ENCODE measurements around the gene ABCC1.
"Not testable (repeated sequence)": the region's sequence is repeated elsewhere in the genome, so short reads cannot be mapped to it uniquely, and the experiment has no call there.

Gene ABCC1

DNA sequence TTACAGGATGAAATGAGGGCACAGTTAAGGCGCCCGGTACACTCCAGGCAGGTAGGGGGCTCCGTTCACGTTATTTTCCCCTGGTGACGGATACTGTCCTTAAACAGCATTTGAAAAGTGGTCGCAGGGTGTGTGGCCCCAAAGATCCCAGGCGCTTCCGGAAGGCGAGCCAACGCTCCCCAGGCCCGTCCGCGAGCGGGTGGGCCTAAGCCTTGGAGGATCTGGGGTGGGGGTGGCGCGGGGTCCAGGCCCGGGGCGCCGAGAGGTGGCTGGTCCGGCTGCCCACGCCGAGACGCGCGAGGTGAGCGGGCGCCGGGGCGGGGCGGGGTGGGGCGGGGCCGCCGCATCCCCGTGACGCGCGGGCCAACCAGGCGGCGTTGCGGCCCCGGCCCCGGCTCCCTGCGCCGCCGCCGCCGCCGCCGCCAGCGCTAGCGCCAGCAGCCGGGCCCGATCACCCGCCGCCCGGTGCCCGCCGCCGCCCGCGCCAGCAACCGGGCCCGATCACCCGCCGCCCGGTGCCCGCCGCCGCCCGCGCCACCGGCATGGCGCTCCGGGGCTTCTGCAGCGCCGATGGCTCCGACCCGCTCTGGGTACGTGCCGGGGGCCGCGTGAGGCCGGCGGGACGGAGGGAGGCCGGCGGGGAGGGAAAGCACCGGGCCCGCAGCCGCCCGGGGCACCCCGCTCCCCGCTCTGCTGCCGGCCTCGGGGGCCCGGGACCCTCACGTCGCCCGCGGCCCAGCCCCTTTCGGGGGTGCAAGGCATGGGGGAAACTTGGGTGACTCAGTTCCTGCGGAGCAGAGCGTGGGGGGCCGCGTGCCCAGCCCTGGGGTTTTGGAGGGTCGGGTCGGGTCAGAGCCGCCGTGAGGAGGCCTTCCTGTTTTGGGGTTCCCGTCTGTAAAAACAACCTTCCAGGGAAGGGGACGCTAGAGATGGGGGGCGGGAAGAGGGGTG is at the start of gene ABCC1:
Gene ABCC1, plus strand, starts transcription at position 407 of the 951 bp plus-strand sequence. Its CDS starts 136 bp downstream, at position 543.
- peak; percentile 57 to 76 for DNase-seq (ENCODE audit: low read depth in 2 of 2)

DNA sequence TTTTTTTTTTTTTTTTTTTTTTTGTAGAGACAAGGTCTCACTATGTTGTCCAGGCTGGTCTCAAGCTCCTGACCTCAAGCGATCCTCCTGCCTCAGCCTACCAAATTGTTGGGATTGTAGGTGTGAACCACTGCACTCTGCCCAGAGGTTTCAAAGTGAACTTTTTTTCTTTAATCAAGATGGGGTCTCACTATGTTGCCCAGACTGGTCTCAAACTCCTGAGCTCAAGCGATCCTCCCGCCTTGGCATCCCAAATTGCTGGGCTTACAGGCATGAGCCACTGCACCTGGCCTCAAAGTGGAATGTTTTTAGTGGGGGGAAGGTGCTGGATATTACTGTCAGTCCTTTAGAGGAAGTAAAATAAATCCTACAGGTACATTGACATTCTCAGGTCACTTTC is 49.1 kb upstream of the ABCC1 start:
- no peak for DNase-seq (ENCODE audit: low read depth in 2 of 2)

DNA sequence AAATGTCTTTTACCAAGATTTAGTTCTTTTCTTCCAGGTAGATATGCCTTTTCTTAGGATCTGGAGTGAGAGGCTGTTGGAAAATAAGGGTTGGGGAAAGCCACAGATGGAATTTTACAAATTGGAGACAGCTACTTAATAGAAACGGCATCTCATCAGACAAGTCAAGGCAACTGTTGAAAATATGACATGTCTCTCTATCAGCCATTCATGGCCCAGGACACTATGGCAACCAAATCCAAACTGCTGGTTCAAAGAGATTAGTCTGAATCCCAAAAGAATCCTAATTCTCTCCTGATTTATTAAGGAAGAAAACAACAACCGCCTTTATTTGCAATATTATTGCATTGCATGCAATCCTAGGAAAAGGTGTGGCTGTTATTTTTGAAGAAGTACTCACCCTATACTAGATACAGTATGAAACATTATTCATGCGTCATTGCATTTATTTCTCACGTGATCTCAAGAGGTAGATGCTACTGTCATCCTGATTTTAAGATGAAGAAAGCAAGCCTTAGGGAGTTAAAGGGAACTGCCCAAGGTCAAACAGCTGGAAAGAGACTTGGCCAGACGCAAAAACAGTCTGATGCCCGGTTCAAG is 48.4 kb upstream of the ABCC1 start:
- DNase-seq (ENCODE audit: low read depth in 2 of 2): no peak

DNA sequence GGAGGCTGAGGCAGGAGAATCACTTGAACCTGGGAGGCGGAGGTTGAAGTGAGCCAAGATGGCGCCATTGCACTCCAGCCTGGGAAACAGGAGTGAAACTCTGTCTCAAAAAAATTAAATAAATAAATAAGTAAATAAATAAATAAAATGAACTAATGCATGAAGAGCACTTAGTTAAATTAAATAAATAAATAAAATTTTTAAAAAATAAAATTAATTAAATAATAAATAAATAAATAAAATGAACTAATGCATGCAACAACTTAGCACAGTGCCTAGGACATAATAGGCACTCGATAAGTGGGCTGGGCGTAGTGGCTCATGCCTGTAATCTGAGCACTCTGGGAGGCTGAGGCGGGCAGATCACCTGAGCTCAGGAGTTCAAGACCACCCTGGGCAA is 45.5 kb upstream of the ABCC1 start:
- DNase-seq (ENCODE audit: low read depth in 2 of 2): no peak

DNA sequence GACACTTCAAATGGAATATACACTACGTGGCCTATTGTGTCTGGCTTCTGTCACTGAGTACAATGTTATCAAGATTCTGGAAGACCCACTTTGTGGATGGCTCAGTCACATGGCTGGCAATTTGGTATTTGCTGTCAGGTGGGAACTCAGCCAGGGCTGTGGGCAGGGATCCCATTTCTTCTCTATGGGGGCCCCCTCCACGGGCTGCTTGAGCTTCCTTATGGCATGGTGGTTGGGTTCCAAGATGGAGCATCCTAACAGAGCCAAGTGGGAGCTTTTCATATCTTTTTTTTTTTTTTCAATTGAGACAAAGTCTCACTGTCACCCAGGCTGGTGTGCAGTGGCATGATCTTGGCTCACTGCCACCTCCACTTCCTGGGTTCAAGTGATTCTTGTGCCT is 43.0 kb upstream of the ABCC1 start:
- DNase-seq (ENCODE audit: low read depth in 2 of 2): no peak

DNA sequence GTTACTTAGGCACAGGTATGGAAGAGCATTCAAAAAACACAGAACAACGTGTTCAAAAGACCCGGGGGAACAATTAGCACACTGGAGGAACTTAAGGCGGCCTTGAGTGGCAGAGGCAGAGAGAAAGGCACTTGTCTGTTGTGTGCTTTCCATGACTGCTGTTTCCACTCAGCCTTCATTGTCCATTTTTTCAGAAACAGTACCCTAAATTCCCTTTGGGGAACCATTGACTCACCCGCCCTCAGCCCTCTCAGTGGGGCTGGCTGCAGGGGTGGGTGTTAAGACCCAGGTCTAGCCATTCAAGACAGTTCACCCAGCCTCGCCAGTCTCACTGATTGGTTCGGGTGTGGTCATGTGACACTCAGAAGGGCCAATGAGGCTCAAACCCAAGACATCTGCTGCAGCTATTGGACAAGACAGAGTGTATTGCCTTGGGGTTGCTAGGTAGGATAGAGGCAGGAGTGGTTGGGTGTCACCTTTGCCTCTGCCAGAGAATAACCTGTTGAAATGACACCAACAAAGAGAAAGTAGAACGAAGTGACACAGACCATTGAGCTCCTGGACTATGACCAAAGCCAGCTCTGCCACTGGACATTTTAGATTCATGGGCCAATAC is 41.4 kb upstream of the ABCC1 start:
- DNase-seq (ENCODE audit: low read depth in 2 of 2): peak; percentile 6 to 18

DNA sequence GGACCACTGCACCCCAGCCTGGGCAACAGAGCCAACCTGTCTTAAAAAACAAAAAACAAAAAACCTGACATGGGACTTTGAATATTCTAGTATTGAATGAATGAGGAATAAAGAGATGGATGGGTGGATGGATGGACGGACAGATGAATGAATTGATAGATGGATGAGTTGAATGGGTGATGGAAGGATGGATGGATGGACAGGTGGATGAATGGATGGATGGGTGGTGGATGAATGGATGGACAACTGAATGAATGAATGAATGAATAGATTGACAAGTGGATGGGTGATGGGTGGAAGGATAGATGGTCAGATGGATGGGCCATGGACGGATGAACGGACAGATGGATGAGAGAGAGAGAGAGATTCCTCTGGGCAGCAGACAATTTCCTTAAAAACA is 38.2 kb upstream of the ABCC1 start:
- DNase-seq (ENCODE audit: low read depth in 2 of 2): no peak

DNA sequence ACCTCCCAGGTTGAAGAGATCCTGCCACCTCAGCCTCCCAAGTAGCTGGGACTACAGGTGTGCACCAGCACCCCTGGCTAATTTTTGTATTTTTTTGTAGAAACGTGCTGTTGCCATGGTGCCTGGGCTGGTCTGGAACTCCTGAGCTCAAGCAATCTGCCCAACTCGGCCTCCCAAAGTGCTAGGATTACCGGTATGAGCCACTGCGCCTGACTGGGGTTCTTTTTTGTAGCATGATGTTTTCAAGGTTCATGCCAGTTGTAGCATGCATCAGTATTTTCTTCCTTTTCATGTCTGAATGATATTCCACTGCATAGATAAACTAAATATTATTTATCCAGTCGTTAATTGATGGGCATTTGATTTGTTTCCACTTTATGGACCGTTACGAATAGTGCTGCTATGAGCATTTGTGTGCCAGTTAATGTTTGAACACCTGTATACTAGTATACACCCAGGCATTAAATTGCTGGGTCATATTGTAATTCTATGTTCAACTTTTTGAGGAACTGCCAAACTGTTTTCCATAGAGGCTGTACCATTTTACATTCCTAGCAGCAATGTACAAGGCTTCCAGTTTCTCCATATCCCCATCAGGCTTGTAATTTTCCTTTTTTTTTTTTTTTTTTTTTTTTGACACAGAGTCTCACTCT is 36.2 kb upstream of the ABCC1 start:
- DNase-seq (ENCODE audit: low read depth in 2 of 2): no peak

DNA sequence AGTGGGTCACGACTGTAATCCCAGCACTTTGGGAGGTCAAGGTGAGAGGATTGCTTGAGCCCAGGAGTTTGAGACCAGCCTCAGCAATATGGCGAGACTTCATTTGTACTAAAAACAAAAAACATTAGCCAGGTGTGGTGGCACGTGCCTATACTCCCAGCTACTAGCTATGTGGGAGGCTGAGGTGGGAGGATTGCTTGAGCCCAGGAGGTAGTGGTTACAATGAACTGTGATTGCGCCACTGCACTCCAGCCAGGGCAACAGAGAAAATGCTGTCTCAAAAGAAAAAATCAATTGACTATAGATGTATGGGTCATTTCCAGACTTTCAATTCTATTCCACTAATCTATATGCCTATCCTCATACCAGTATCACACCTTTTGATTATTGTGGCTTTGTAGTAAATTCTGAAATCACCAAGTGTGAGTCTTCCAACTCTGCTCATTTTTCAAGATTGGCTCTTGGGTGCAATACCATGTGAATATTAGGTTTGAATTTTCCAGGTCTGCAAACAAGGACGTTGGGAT is 33.8 kb upstream of the ABCC1 start:
- no peak for DNase-seq (ENCODE audit: low read depth in 2 of 2)

DNA sequence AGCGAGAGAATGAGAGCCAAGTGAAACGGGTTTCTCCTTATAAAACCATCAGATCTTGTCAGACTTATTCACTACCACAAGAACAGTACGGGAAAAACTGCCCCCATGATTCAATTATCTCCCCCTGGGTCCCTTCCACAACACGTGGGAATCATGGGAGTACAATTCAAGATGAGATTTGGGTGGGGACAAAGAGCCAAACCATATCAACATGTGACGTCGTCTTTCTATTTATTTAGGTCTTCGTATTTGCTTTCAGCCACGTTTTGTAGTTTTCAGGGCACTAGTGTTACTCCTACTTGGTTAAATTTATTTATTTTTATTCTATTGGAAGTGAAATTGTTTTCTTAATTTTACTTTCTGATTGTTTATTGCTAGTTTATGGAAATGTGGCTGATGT is 33.1 kb upstream of the ABCC1 start:
- DNase-seq (ENCODE audit: low read depth in 2 of 2): no peak

DNA sequence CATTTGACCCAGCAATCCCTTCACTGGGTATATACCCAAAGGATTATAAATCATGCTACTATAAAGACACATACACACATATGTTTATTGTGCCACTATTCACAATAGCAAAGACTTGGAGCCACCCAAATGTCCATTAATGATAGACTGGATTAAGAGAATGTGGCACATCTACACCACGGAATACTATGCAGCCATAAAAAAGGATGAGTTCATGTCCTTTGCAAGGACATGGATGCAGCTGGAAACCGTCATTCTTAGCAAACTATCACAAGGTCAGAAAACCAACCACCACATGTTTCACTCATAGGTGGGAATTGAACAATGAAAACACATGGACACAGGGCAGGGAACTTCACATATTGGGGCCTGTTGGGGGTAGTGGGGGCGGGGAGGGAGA is 31.1 kb upstream of the ABCC1 start:
- not testable (repeated sequence) for DNase-seq (ENCODE audit: low read depth in 2 of 2)

DNA sequence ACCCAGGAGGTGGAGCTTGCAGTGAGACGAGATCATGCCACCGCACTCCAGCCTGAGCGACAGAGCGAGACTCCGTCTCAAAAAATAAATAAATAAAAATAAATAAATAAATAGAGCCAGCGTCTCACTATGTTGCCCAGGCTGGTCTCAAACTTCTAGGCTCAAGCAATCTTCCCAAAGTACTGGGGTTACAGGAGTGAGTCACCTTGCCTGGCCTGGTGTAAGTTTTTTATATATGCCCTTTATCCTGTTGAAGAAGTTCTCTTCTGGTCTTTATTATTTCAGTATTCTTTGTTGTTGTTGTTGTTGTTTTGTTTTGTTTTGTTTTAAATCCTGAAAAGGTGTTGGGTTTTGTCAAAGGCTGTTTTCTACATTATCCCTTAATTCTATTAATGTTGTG is 30.1 kb upstream of the ABCC1 start:
- DNase-seq (ENCODE audit: low read depth in 2 of 2): no peak

DNA sequence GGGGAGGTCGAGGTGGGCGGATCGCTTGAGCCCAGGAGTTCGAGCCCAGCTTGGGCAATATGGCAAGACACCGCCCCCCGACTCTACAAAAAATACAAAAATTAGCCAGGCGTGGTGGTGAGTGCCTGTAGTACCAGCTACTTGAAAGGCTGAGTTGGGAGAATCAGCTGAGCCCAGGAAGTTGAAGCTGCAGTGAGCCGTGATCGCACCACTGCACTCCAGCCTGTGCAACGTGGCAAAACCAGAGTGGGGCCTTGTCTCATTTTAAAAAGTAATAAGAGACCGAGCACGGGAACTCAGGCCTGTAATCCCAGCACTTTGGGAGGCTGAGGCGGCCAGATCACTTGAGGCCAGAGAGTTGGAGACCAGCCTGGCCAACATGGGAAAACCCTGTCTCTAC is 24.4 kb upstream of the ABCC1 start:
- no peak for DNase-seq (ENCODE audit: low read depth in 2 of 2)

DNA sequence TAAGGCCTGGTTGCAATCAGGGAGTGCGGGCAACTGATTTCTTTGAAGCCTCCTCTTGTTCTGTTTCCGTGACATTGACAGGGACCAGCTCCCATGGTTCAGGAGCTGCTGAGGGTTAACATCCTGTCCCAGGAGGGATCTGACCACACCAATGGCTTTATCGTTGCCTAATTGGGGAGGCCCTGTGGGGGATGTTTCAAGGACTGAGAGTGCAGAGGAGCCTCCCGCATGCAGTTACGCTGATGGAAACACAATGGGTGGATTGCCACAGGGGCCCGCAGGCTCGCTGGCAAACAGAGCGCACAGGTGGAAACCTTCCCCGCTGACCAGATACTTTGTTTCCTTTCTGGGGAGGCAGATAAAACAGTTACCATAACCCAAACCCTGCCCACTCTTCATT is 23.8 kb upstream of the ABCC1 start:
- no peak for DNase-seq (ENCODE audit: low read depth in 2 of 2)

DNA sequence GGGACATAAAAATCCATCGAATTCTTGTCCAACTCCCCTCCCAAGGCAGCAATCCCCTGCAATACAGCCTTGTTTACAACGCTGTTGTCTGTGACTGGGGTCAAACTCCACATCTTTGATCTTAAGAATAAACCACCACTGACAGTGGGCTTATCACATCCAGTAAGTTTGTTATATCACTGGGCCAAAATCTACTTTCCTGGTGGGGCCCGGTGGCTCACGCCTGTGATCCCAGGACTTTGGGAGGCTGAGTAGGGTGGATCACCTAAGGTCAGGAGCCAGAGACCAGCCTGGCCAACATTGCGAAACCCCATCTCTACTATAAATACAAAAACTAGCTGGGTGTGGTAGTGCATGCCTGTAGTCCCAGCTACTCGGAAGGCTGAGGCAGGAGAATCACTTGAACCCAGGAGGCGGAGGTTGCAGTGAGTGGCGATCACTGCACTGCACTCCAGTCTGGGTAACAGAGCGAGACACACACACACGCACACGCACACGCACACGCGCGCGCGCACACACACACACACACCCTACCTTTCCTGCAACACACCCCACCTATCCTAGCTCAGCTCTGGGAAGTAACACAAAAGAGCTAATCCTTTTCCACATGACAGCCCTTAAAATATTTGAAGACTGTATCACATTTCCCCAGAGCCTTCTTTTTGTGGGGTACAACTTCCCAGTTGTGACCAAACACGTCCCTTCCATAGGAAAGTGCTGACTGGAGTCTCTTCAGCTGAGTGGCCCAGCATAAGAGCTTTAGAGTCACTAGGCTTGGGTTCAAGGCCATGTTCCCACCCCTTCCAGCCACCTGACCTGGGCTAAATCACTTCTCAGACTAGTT is 20.9 kb upstream of the ABCC1 start:
- DNase-seq (ENCODE audit: low read depth in 2 of 2): no peak

DNA sequence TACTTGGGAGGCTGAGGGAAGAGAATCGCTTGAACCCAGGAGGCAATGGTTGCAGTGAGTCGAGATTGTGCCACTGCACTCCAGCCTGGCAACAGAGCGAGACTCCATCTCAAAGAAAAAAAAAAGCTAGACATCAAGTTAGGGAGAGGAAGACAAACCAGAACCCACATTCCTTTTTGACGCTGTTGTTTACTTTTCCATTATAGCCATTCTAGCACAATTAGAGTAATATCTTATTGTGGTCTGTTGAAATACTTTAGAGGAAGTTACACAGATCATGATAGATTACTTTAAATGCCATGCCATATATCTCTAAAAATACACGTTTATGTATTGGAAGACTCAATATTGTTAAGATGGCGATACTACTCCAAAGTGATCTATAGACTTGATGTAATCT is 16.5 kb upstream of the ABCC1 start:
- no peak for DNase-seq (ENCODE audit: low read depth in 2 of 2)

DNA sequence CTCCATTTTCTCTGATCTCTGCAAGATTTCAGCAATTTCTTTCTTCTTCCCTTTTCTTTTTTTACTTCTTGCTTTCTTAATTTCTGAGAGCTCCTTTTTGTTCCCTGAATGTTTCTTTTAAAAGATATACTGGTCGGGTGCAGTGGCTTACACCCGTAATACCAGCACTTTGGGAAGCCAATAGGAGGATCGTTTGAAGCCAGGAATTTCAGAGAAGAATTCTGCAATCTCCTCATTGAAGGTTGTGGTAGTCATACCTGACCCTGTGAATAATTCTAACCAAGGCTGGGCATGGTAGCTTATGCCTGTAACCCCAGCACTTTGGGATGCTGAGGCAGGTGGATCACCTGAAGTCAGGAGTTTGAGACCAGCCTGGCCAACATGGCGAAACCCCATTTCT is 15.6 kb upstream of the ABCC1 start:
- DNase-seq (ENCODE audit: low read depth in 2 of 2): no peak

DNA sequence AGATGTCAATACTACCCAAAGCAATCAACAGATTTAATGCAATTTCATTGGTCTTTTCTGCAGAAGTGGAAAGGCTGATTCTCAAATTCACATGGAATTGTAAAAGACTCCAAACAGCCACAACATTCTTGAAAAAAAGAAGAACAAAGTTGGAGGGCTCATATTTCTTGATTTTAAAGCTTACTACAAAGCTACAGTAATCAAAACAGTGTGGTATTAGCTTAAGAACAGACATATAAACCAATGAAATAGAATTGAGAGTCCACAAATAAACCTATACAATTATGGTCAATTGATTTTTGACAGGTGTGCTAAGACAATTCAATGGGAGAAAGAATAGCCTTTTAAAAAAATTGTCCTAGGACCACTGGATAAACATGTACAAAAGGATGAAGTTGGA is 14.4 kb upstream of the ABCC1 start:
- no peak for DNase-seq (ENCODE audit: low read depth in 2 of 2)

DNA sequence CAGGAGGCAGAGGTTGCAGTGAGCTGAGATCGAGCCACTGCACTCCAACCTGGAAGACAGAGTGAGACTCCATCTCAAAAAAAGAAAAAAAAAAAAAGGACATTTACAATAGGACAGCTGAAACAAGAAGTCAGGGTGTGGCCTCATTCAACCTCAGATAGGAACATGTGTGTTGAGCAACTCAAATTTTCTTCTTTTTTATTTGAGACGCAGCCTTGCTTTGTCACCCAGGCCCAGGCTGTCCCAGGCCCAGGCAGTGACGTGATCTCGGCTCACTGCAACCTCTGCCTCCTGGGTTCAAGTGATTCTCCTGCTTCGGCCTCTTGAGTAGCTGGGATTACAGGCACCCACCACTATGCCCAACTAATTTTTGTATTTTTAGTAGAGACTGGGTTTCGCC is 12.6 kb upstream of the ABCC1 start:
- not testable (repeated sequence) for DNase-seq (ENCODE audit: low read depth in 2 of 2)

DNA sequence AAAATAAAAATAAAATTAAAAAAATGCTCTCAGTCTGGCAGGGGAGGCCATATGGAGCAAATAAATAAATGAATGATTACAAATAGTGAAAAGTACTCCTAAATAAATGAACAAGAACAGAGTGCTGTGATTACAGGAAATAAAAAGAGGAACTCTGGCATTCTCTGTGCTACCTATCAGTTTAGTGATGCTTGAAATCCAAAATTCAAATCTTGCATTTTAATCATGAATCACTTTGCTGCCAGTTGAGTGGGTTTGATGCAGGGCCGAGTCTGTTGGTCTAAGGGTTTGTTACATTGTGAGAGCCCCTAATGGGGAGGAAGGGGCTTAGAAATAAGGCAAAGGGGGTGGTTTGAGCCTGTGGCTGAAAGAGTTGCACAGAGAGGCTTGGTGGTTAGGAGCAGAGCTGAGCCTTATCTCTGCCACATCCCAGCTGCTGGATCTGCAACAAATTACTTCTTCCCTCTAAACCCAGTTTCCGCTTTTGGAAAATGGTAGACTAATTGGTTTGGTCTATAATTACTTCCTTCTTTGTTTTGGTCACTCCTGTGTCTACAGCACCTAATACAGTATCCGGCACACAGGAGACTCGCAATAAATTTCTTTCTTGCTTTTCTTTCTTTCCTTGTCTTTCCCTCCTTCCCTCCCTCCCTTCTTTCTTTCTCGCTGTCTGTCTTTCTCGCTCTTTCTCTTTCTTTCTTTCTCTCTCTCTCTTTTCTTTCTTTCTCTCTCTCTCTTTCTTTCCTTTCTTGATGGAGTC is 6.3 kb upstream of the ABCC1 start:
- DNase-seq (ENCODE audit: low read depth in 2 of 2): no peak
